Kidney (tissue), 14 donors: ENCODE results near the gene FZD8. TPM values are rescaled to one million over a fixed set of nuclear protein-coding genes. Genes with fewer than 3 reads are reported as not detected.

Experiments
- DNase-seq, 5 donors: peaks; one replicate each; pipeline ENCODE4 v3.0.0-alpha.2; 2013 to 2020
- FAIRE-seq: peaks from 2 replicates; lab custom pipeline; 2012; peaks lifted over from hg19 to GRCh38; lab: Jason Lieb, UNC
- H3K27ac ChIP-seq, 2 donors: one replicate each; pipeline ENCODE4 v1.7.0; 2013; ENCODE audit warnings: low read depth in 2 of 2, low read length in 2 of 2, inconsistent platforms in 1 of 2
- H3K27me3 ChIP-seq: one replicate; pipeline ENCODE4 v1.7.1; 2013; ENCODE audit warnings: low read length, inconsistent platforms; ENCODE audit not compliant: control insufficient read depth, insufficient read depth
- H3K36me3 ChIP-seq, 3 donors: one replicate each; pipeline versions ENCODE4 v1.7.0 to v1.7.1; 2013; ENCODE audit warnings: low read length in 3 of 3, control low read depth in 1 of 3, inconsistent platforms in 1 of 3; ENCODE audit not compliant: insufficient read depth in 3 of 3, control insufficient read depth in 2 of 3
- H3K4me1 ChIP-seq, 3 donors: one replicate each; pipeline versions ENCODE4 v1.7.0 to v1.7.1; 2013; ENCODE audit warnings: low read length in 3 of 3, inconsistent platforms in 1 of 3, low read depth in 1 of 3; ENCODE audit not compliant: control insufficient read depth in 2 of 3, insufficient read depth in 2 of 3
- H3K4me3 ChIP-seq, 3 donors: one replicate each; pipeline versions ENCODE4 v1.7.0 to v1.8.1; 2013; ENCODE audit warnings: low read length in 3 of 3, control low read depth in 1 of 3, inconsistent platforms in 1 of 3
- H3K9ac ChIP-seq, 3 donors: one replicate each; pipeline versions ENCODE4 v1.7.0 to v1.7.1; 2013; ENCODE audit warnings: low read length in 3 of 3, control low read depth in 1 of 3, inconsistent platforms in 1 of 3
- H3K9me3 ChIP-seq, 3 donors: one replicate each; pipeline versions ENCODE4 v1.7.0 to v1.7.1; 2013; ENCODE audit warnings: low read length in 3 of 3, control low read depth in 1 of 3, inconsistent platforms in 1 of 3; ENCODE audit not compliant: control insufficient read depth in 2 of 3, insufficient read depth in 1 of 3
- CTCF ChIP-seq: IDR thresholded peaks from 3 replicates; pipeline ENCODE4 v1.5.1; 2012; ENCODE audit warnings: mild to moderate bottlenecking, moderate library complexity, borderline replicate concordance; ENCODE audit not compliant: insufficient read depth; ENCODE audit errors: extremely low read depth
- intact Hi-C: fragments of 100-400 bp; cut with DNase I; formaldehyde crosslinking; loops from one replicate; pipeline ENCODE4 v1.11.1; 2022
- polyA plus RNA-seq: library from polyadenylated mRNA; stranded (reverse); fragments of 350-450 nt; fragmentation: Illumina TruSeq; extraction: RNeasy Lipid Tissue Mini Kit (QIAGEN cat#74804); gene quantifications from one replicate; pipeline ENCODE4 v1.2.3, GENCODE V29; 2014; ENCODE audit warnings: low read depth, low replicate concordance; ENCODE audit not compliant: insufficient read depth
- total RNA-seq: library from RNA; stranded (reverse); fragmentation: NEBNext Ultra II Directional; extraction: Animal tissue kit (Norgen Biotek cat#: 25700); gene quantifications from one replicate; pipeline ENCODE4 v1.2.1, GENCODE V29; 2021
- donor health status: control.
- donor health status: control.
- donor health status: control.
- donor health status: control.
- donor health status: control.
- donor health status: DM: yes; HTN: yes; CAD: no.
- donor health status: Normal renal cell carcinoma (clear cell type).

Gene FZD8
- total and polyA plus RNA-seq, 2 donors from 2014 or later: 10.8 to 18.8 TPM

- intact Hi-C loops: no loop called here
- FAIRE-seq (no peak), DNase-seq (peak in 2 of 5 donors; percentile 38 to 56)
- Histone ChIP-seq H3K4me1 (peaks cover 0 to 9% (median 7%) of the 10 kb centered on the region in 3 donors), H3K36me3 (no peaks in the 10 kb centered on the region), H3K27me3 (no peaks in the 10 kb centered on the region), H3K4me3 (peak overlapping the region in 2 of 3 donors; percentile 59 to 82), H3K9ac (peak overlapping the region in 2 of 3 donors; percentile 26 to 69), H3K9me3 (no peaks in the 10 kb centered on the region), H3K27ac (peak overlapping the region; percentile 85 to 86)
- no peak for TF ChIP-seq CTCF
Measured at GRCh38 chr10:35641676-35642034, 441 bp downstream of the FZD8 start.

GRCh38 chr10:35640951-35641675 is 983 bp downstream of the FZD8 start:
- Histone ChIP-seq H3K9ac (peak overlapping the region; percentile 26 to 69 (median 53)), H3K4me3 (peak overlapping the region; percentile 59 to 82 (median 72)), H3K27ac (peak overlapping the region; percentile 85 to 86), H3K9me3 (no peaks in the 10 kb centered on the region), H3K4me1 (peaks cover 0 to 9% (median 7%) of the 10 kb centered on the region in 3 donors), H3K36me3 (no peaks in the 10 kb centered on the region), H3K27me3 (no peaks in the 10 kb centered on the region)
- TF ChIP-seq CTCF: no peak
- intact Hi-C loops: no loop called here
- DNase-seq (peak; percentile 80 to 91 (median 89)), FAIRE-seq (no peak)

GRCh38 chr10:35640474-35640873 is 1.6 kb downstream of the FZD8 start:
- Histone ChIP-seq H3K27me3 (no peaks in the 10 kb centered on the region), H3K4me3 (peak overlapping the region; percentile 62 to 73 (median 65)), H3K4me1 (peaks cover 0 to 9% (median 7%) of the 10 kb centered on the region in 3 donors), H3K27ac (peak overlapping the region in 1 of 2 donors; percentile 41), H3K9me3 (no peaks in the 10 kb centered on the region), H3K36me3 (no peaks in the 10 kb centered on the region), H3K9ac (peak overlapping the region in 2 of 3 donors; percentile 34 to 48)
- FAIRE-seq (no peak), DNase-seq (peak; percentile 71 to 89 (median 85))
- peak; percentile 69 for TF ChIP-seq CTCF
- intact Hi-C loops: no loop called here
